ENCODE results near the gene OR7A5.

GRCh38 chr19:14814982-14815652 is 19.9 kb downstream of the OR7A5 start:
- TF ChIP-seq EZH2 (IDR thresholded peaks at IDR 0.05; ENCODE audit: borderline replicate concordance, insufficient read depth, low read length, poor library complexity, severe bottlenecking) (no peak), CTCF (IDR thresholded peaks at IDR 0.05; ENCODE audit: poor library complexity, severe bottlenecking) (no peak), TAF1 (IDR thresholded peaks at IDR 0.05; ENCODE audit: low read depth) (no peak), POLR2AphosphoS5 (IDR thresholded peaks at IDR 0.05) (no peak), REST (IDR thresholded peaks at IDR 0.05; ENCODE audit: borderline replicate concordance) (no peak), RAD21 (conservative IDR thresholded peaks at IDR 0.05) (no peak)
